Activated CD8-positive, alpha-beta memory T cell treated with anti-CD3 and anti-CD28 coated beads for 4 hours (primary cell): Measurements from ENCODE around the gene ITGA2.
"Not testable (repeated sequence)": the region's sequence is repeated elsewhere in the genome, so short reads cannot be mapped to it uniquely, and the experiment has no call there.

ENCODE experiments used
- DNase-seq, 2 donors: peaks; one replicate each; pipeline ENCODE4 v3.0.0-alpha.2; 2020; ENCODE audit warnings: low read depth in 2 of 2

The ITGA2 gene

DNA sequence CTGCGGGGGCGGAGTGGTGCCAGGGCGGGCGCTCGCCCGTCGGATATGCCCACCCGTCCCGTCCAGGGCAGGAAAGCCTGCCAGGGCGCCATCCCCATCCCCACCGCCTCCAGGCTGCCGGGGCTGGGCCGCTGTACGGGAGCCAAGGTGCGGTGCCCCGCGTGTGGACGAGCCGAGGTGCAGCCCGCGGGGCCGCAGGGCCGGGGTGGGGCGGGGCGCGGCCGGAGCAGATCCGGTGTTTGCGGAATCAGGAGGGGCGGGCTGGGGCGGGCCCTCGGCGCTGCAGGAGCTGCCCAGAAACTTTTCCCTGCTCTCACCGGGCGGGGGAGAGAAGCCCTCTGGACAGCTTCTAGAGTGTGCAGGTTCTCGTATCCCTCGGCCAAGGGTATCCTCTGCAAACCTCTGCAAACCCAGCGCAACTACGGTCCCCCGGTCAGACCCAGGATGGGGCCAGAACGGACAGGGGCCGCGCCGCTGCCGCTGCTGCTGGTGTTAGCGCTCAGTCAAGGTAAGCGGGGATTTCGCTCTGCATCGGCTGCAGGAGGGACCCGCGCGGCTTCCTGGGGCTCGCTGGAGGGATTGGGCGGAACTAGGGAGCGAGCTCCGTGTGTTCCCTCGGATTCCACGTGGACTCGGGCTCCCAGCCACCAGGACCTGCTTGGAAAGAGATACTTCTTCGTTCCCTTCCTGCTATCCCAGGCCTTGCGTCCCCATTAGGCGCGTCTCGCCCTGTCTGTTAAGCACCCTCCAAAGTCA is at the start of gene ITGA2:
Gene ITGA2, plus strand, starts transcription at position 328 of the 756 bp plus-strand sequence. Its CDS starts 117 bp downstream, at position 445.
- no peak for DNase-seq

DNA sequence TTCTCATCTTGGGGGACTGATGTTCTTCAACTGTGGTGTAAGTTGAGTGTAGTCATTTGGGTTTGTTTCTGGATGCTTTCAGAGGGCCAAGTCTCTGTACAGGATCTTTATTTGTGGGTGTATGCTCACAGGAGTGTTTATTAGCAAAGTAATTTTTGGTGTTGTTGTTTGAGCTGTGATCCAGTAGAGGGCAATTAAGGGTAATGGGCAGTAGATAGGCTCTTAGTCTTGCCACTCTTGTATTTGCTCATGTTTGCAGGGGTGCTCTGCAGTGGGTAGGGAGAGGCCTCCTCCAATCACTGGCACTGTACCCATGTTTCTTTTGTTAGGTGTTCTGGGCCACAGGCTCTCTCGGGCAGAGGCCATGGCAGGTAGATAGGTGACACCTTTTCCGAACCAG is 45.9 kb upstream of the ITGA2 start:
- no peak for DNase-seq

DNA sequence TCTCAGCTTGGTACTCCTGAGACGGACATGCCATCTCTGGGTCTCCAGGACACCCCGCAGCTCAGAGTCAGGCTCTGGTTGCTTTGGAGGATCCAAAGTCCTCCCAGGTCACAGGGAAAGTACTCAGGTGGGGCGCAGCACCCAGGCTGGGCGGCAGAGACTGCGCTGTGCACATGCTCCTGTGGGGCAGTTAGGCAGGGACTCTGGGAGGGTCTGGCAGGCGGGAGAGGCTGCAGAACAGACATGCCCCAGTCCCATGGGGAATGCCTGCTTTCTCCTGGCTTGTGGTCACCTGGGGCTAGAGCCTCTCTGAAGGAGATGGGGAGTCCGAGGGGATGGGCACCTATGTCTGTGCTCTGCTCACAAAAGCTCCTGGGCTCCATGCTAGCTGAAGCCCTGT is 45.3 kb upstream of the ITGA2 start:
- DNase-seq: no peak

DNA sequence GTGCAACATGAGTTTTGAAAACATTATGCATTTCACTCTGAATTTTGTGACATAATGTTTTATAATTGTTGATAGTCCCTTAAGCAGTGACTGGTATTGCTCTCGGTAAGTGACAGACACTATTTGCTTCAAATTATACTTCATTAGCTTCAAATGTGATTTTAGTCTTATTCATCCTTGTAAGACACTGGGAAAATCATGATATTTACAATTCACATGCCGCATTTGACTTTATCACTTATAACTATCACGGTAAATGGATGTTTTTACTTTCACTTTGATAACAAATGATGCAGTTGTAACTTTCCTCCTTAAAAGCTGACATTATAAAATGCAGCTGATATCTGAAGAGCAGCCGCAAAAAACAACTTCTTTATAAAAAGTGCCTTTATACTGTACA is 44.1 kb upstream of the ITGA2 start:
- DNase-seq: no peak

DNA sequence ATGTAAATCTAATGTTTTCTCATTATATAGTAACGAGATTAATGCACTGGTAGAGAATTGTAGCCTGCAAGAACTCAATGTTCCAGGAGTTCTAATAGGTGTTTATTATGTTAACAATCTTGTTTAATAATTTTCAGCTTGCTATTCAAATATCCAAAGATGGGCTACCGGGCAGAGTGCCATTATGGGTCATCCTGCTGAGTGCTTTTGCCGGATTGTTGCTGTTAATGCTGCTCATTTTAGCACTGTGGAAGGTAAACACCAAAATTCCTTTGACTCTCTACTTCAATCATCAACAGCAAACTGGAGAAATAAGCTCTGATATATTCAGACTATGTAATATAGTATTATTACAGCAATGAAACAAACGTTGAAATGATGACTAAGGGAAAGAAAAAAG is 41.9 kb upstream of the ITGA2 start:
- DNase-seq: no peak

DNA sequence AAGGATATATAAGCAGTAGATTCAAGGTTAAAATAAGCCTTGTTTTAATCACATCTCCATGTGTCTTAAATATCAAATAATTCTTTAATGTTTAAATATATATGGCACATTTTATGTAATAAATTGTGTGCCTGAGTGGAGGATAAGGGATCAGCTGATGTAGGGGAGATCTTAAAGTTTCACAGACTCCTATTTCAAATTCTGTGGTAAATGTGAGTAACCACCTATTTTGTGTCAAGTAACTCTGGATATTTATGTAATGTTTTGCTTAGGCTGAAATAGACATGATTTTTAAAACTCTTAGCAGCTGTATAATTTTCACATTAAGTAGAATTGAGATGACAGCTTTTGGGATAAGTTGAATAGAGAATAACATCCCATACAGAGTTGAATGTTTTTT is 41.3 kb upstream of the ITGA2 start:
- no peak for DNase-seq

DNA sequence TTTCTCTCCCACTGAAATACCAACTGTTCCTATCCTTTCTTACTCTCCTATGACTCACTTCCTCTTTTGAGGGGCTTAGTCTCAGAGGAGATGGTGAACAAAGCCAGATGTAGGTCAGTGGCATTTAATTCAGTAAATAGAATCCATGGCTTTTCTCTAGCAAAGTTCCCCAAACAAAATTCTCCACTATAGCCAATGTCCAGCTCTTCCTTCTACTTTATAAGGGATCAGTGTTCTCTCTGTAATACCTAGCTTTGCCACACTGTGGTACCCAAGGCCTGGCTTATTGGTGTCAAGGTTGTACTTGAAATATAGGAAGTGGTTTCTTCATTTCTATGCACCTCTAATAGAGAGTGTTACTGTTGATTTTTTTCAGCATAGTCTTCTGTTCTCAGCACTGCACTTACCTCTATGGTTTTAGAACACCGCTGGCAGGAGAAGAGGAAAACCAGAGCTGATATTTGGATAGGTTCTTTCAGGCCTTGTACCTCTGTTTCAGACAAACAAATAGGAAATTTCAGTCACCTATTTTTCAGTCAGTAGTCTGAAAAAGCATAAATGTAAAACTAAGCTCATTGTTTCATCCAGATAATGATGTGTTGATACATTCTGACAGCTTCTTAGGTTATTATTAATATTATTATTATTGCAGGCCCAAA is 40.6 kb upstream of the ITGA2 start:
- peak; percentile 11 to 37 for DNase-seq

DNA sequence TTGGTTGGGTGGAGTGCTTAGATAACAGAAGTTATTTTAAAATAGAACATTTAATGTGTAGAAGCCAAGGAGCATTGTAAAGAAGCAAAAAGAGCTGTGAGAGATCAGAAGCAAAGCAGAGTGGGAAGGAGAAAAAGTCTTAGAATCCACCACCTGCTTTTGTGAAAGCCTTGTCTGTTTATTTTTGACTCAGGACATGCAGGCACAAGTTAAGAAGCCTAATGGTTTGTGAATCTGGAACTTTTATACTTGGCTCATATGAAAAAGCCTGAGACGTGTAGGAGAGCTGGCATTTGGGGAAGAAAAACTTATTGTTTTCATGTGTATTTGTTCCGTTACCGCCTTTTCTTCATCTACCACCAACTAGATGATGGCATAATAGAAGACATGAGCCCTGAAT is 38.5 kb upstream of the ITGA2 start:
- no peak for DNase-seq

DNA sequence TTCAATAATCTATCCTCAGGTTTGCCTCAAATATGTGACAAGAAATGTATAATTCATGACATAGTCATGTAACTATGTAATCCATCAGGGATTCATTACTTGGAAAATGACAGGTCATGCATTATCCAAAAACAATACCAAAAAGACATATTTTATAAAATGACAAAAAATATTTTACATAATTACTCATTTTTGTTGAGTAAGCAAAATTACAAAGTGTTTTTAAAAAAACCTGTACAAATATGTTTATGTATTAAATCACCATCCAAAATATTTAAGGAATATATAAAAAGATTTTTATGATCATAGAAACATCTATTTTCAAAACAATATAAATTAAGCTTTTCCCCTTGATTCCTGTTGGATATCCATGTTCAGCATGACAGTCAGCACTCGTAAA is 36.7 kb upstream of the ITGA2 start:
- DNase-seq: no peak

DNA sequence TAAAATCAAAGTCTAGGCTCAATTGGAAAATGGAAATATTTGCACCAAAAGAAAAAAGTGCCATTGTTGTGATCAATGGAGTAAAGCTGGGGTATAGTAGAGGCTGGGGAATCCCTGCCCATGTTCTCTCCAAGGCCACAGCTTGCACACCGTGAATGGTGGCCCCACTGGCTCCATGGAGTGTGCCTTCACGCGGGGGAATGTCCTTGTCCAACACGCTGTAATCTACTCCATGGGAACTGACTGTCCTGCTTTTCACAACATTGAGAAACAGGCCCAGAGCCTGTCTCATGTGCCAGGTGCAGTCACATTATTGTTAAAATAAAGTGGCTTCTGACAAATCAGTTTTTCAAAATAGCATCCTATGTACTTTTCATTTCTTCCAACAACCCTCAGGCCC is 33.1 kb upstream of the ITGA2 start:
- DNase-seq: no peak

DNA sequence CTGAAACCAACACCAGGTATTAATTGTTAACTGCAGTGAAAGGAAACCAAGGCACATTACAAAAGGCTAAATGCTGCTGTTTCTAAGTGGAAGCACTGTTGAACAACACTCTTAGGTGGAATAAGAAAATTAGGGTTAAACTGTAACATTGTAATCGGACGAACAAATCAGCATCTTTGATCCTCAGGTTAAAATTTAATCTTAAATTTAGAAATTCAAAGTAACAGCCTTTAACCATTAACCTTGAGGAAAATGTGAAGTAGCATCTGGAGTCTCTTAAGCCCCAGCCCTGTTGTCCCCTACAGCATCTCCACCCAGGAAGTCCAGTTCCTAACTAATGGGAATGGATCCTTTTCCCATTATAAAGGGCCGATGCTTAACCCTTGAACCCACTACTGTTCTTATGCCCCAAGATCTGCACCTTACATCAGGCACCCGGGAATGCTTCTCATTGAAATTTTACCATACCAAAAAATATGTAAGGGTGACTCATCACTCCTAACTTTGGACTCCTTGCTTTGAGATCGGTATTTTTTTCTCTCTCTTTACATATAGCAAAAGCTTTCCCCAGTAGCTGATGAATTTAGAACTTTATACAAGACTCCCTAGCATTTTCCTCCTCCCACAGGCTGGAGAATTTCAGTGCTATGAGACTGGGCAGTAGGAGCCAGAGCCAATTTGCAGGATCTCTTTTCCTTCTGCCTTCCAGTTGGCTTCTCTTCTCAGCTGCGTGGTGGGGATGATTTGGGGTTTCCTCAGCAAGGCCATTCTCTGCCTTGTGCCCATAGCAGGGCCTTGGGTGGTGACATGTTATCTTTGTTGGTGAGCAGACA is 32.0 kb upstream of the ITGA2 start:
- no peak for DNase-seq

DNA sequence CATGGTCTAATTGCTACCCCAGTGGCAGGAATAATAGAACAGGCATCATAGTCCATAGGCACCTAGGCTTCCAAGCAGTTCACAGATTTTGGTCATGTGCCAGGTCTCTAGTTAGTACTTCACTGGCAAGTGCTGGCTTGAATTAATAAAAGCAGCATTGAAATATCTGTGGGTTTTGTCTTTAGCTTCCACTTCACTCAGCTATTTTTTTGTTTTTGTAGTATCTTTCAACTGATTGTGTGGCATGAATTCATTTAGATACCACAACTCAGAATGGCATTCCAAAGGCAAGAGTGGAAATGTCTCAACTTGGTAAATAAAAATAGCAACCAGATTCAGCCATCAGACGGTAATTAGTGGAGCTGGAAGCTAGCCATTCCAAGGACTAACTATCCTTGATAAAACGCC is 27.9 kb upstream of the ITGA2 start:
- DNase-seq: no peak

DNA sequence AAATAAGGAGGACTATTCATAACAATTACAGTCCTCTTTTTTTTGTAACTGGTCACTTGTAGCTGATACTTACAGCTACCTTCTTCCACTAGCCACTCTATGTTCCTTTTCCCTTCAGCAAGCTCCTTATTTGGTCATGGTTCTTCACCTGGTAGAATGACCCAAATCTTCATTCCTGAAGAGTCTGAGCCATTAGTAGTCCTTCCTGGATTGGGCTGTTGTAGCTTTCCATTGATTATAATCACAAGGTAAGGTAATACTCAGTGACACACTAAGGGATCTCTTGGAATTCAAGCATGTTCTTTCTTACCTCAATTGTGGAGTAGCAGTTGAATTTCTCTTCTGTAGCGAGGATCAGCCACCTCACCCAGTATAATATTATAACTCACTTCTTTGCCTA is 25.5 kb upstream of the ITGA2 start:
- DNase-seq: no peak

DNA sequence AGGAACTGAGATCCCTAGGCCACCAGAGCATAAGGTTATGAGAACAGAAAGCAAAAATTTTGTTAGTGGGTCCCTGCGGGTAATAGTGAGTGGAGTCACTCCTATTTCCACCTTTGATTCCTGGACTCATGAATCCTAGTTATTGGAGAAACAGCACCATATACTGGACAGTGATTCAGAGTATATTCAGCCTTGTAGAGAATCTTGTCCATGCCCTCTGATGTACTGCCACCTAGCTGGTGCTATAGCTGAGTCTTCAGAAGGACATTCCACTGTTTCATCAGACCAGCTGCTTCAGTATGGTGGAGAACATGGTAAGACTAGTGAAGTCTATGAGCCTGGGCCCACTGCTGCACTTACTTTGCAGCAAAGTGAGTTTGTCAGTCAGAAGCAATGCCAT is 25.0 kb upstream of the ITGA2 start:
- DNase-seq: no peak

DNA sequence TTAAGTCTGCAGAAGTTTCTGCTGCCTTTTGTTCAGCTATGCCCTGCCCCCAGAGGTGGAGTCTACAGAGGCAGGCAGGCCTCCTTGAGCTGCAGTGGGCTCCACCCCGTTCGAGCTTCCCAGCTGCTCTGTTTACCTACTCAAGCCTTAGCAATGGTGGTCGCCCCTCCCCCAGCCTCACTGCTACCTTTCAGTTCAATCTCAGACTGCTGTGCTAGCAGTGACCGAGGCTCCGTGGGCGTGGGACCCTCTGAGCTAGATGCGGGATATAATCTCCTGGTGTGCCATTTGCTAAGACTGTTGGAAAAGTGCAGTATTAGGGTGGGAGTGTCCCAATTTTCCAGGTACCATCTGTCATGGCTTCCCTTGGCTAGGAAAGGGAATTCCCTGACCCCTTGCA is 13.0 kb upstream of the ITGA2 start:
- DNase-seq: not testable (repeated sequence)

DNA sequence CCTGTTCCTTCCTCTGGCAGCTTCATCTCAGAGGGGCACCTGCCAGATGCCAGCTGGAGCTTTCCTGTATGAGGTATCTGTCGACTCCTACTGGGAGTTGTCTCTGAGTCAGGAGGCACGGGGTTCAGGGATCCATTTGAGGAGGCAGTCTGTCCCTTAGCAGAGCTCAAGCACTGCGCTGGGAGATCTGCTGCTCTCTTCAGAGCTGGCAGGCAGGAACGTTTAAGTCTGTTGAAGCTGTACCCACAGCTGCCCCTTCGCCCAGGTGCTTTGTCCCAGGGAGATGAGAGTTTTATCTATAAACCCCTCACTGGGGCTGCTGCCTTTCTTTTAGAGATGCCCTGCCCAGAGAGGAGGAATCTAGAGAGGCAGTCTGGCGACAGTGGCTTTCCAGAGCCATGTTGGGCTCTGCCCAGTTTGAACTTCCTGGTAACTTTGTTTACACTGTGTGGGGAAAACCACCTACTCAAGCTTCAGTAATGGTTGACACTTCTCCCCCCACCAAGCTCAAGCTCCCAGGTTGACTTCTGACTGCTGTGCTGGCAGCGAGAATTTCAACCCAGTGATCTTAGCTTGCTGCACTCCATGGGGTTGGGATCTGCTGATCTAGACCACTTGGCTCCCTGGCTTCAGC is 11.8 kb upstream of the ITGA2 start:
- DNase-seq: no peak

DNA sequence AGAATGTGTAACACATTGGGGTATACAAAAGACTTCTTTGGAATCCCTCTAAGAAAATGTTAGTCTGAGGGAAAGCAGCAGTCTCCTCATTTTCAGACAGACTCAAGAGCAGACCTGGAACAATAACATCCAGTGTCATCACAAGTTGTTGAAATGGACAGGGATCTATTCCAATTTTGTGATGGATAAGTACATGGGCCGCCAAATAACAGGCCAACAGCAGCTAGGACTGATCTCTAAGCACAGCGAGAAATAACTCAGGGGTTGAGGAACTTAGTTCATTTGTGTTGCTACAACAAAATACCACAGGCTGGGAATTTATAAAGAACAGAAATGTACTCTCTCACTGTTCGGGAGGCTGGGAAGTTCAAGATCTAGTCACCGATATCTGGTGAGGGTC is 7.6 kb upstream of the ITGA2 start:
- DNase-seq: no peak

DNA sequence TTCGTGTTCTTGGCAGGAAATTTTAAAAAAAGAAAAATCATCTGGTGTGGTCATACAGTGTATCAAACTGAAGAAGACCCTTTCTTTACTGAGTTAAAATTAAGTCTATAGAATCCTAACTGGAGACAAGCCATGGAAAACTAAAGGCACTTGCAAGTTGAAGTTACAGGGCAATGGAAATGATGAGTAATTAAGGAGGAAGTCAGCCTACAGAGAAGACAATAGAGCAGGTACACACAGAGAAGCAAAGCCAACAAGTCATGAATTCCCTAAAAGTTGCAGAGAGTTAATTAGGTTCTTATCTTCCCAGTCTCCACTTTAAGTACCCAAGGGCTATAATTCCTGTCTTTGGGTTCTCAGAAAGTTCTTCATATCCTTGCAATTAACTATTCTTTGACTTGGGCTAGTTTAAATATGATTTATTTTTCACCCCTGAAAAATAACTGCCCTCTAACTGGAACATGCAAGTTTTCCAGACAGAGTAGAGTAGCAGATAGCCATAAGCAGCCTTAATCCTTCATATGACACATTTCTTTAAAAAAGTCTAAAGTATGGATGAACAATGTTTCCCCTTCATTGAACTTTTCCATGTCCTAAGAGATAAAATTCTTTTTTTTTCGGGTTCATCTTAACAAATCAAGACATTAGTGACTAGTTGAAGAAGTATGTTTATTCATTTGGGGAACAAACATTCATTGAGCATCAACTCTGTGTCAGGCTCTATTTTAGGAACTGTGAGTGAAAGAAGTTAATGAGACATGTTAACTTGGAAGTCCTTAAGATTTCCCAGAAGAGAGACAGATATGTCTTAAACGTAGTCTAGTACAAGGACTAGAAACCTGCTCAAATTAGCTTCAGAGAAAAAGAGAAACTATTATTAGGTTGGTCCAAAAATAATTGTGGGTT is 5.2 kb upstream of the ITGA2 start:
- no peak for DNase-seq

DNA sequence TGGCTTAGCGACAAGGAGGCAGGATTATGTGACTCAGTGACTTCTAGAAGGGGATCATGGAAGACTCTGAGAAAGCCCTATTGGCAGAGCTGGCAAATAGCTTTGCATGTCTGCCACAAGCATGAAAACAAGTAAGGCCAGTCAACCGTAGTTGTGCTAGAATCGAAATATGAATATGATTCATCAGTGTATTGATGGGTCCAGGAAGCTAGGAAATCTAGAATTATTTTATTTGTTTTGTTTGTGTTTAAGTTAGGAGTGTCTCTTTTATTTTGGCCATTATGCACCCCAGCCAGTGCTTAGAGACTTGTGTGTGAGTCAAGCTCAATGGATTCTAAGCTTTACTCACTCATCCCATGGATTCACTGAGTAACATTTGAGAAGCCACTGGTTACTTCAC is 3.8 kb upstream of the ITGA2 start:
- DNase-seq: no peak

DNA sequence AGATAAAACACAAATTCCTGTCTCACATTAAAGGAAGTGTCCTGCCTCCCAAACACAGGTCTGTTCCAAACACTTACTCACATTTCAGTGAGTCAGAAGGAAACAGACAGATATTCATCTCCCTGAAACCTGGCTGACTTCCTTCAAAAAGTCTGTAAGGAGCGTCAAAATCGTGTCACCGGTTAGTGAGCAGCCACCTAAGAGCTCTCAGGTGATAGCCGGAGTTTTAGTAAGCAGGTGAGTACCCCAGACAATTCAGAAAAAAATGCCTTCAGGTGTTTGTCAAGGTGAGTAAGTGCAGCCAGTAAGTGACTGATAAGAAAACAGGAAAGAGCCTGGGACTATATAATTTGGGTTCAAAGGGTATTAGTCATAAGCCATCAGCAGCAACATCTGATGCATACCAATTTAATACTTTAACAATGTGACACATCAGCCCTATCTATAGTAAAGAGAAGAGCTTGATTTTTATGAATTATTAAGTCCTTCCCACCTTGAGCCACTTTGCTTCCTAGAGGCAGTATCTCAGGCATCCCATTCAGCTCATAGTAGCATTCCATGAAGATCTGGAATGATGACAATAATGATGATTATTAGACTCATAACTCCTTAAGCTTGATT is 1.3 kb upstream of the ITGA2 start:
- DNase-seq: no peak
